Measurements from ENCODE around the gene KLRC3.
"Not testable (repeated sequence)": the region's sequence is repeated elsewhere in the genome, so short reads cannot be mapped to it uniquely, and the experiment has no call there.

KLRC3 gene

GRCh38 chr12:10389904-10390303 is 30.5 kb downstream of the KLRC3 start, which contains the start of gene KLRK1:
Gene KLRK1, minus strand, starts transcription at chr12:10390041. Its CDS starts 1,231 bp downstream, at chr12:10388810.
- no peaks in the 10 kb centered on the region for H3K36me3 ChIP-seq (ENCODE audit: control insufficient read depth in 1 of 2, insufficient read depth in 2 of 2, low read depth in 1 of 2, low read length in 2 of 2)
- H2BK15ac ChIP-seq (ENCODE audit: low read depth, poor library complexity, severe bottlenecking): no peak within 1 kb of the TSS
- H2AK5ac ChIP-seq (ENCODE audit: low read length, severe bottlenecking): no peak within 1 kb of the TSS
- H3K18ac ChIP-seq (ENCODE audit: low read depth in 1 of 2, low read length in 2 of 2): no peak within 1 kb of the TSS
- H2BK12ac ChIP-seq (ENCODE audit: low read length in 2 of 2): no peak within 1 kb of the TSS
- no peaks in the 10 kb centered on the region for H3K27me3 ChIP-seq (ENCODE audit: control insufficient read depth in 1 of 2, insufficient read depth in 1 of 2, low read length in 2 of 2)
- no peak within 1 kb of the TSS for H3K4me3 ChIP-seq (ENCODE audit: insufficient read depth in 1 of 2, low read depth in 1 of 2, low read length in 2 of 2)
- WGBS: no CpG with 5 or more reads among the region's 1 CpG
- DNase-seq: no peak
- no peak within 1 kb of the TSS for H3K4me2 ChIP-seq (ENCODE audit: low read length, poor library complexity, severe bottlenecking)
- H3K9ac ChIP-seq (ENCODE audit: low read length): no peak within 1 kb of the TSS
- H3K9me3 ChIP-seq (ENCODE audit: control insufficient read depth, low read length): no peaks in the 10 kb centered on the region
- H3K27ac ChIP-seq (ENCODE audit: low read length, poor library complexity, severe bottlenecking): no peak within 1 kb of the TSS
- no peak within 1 kb of the TSS for H2BK120ac ChIP-seq (ENCODE audit: low read depth, low read length)
- no peak within 1 kb of the TSS for H2BK5ac ChIP-seq (ENCODE audit: low read depth, low read length, poor library complexity, severe bottlenecking)
- no peak within 1 kb of the TSS for H4K8ac ChIP-seq (ENCODE audit: low read length)
- H4K91ac ChIP-seq (ENCODE audit: low read length): no peak within 1 kb of the TSS
- H3K4me1 ChIP-seq (ENCODE audit: control insufficient read depth, insufficient read depth, low read depth, low read length): no peaks in the 10 kb centered on the region
- H3K4ac ChIP-seq (ENCODE audit: low read depth in 1 of 2, low read length in 2 of 2): no peak within 1 kb of the TSS
- H3K23ac ChIP-seq (ENCODE audit: low read length in 2 of 2): no peak within 1 kb of the TSS
- H2AFZ ChIP-seq (ENCODE audit: low read depth, low read length): no peak within 1 kb of the TSS
- no peaks in the 10 kb centered on the region for H3K79me1 ChIP-seq (replicated peaks; ENCODE audit: low read length, poor library complexity, severe bottlenecking)
- no peak within 1 kb of the TSS for H3K14ac ChIP-seq (ENCODE audit: low read length in 2 of 2)

GRCh38 chr12:10388624-10389413 is 31.6 kb downstream of the KLRC3 start:
- H3K9ac ChIP-seq (ENCODE audit: low read length): no peak overlapping the region
- H3K4me1 ChIP-seq (ENCODE audit: control insufficient read depth, insufficient read depth, low read depth, low read length): no peaks in the 10 kb centered on the region
- no peak overlapping the region for H4K91ac ChIP-seq (ENCODE audit: low read length)
- no peak overlapping the region for H2AFZ ChIP-seq (ENCODE audit: low read depth, low read length)
- H3K9me3 ChIP-seq (ENCODE audit: control insufficient read depth, low read length): peaks cover 7% of the 10 kb centered on the region
- H2BK120ac ChIP-seq (ENCODE audit: low read depth, low read length): no peak overlapping the region
- no peak overlapping the region for H4K8ac ChIP-seq (ENCODE audit: low read length)
- WGBS: 89% methylated on average over 4 of the region's 9 CpGs
- H2AK5ac ChIP-seq (ENCODE audit: low read length, severe bottlenecking): no peak overlapping the region
- no peaks in the 10 kb centered on the region for H3K36me3 ChIP-seq (ENCODE audit: control insufficient read depth in 1 of 2, insufficient read depth in 2 of 2, low read depth in 1 of 2, low read length in 2 of 2)
- H2BK15ac ChIP-seq (ENCODE audit: low read depth, poor library complexity, severe bottlenecking): no peak overlapping the region
- DNase-seq: no peak
- no peak overlapping the region for H3K23ac ChIP-seq (ENCODE audit: low read length in 2 of 2)
- H3K18ac ChIP-seq (ENCODE audit: low read depth in 1 of 2, low read length in 2 of 2): no peak overlapping the region
- H3K27ac ChIP-seq (ENCODE audit: low read length, poor library complexity, severe bottlenecking): no peak overlapping the region
- no peak overlapping the region for H3K4me3 ChIP-seq (ENCODE audit: insufficient read depth in 1 of 2, low read depth in 1 of 2, low read length in 2 of 2)
- H2BK5ac ChIP-seq (ENCODE audit: low read depth, low read length, poor library complexity, severe bottlenecking): no peak overlapping the region
- H3K79me1 ChIP-seq (replicated peaks; ENCODE audit: low read length, poor library complexity, severe bottlenecking): no peaks in the 10 kb centered on the region
- no peak overlapping the region for H2BK12ac ChIP-seq (ENCODE audit: low read length in 2 of 2)
- H3K14ac ChIP-seq (ENCODE audit: low read length in 2 of 2): no peak overlapping the region
- no peak overlapping the region for H3K4ac ChIP-seq (ENCODE audit: low read depth in 1 of 2, low read length in 2 of 2)
- H3K4me2 ChIP-seq (ENCODE audit: low read length, poor library complexity, severe bottlenecking): no peak overlapping the region
- no peaks in the 10 kb centered on the region for H3K27me3 ChIP-seq (ENCODE audit: control insufficient read depth in 1 of 2, insufficient read depth in 1 of 2, low read length in 2 of 2)

GRCh38 chr12:10387498-10387897 is 32.9 kb downstream of the KLRC3 start:
- H3K4me1 ChIP-seq (ENCODE audit: control insufficient read depth, insufficient read depth, low read depth, low read length); H3K23ac ChIP-seq (ENCODE audit: low read length in 2 of 2); H3K4ac ChIP-seq (ENCODE audit: low read depth in 1 of 2, low read length in 2 of 2); H3K4me2 ChIP-seq (ENCODE audit: low read length, poor library complexity, severe bottlenecking); H3K9me3 ChIP-seq (ENCODE audit: control insufficient read depth, low read length); H3K79me1 ChIP-seq (replicated peaks; ENCODE audit: low read length, poor library complexity, severe bottlenecking); H3K36me3 ChIP-seq (ENCODE audit: control insufficient read depth in 1 of 2, insufficient read depth in 2 of 2, low read depth in 1 of 2, low read length in 2 of 2); H4K91ac ChIP-seq (ENCODE audit: low read length); H2AFZ ChIP-seq (ENCODE audit: low read depth, low read length); H3K9ac ChIP-seq (ENCODE audit: low read length); H2AK5ac ChIP-seq (ENCODE audit: low read length, severe bottlenecking); H2BK12ac ChIP-seq (ENCODE audit: low read length in 2 of 2); H2BK15ac ChIP-seq (ENCODE audit: low read depth, poor library complexity, severe bottlenecking); H3K4me3 ChIP-seq (ENCODE audit: insufficient read depth in 1 of 2, low read depth in 1 of 2, low read length in 2 of 2); H2BK5ac ChIP-seq (ENCODE audit: low read depth, low read length, poor library complexity, severe bottlenecking); H3K14ac ChIP-seq (ENCODE audit: low read length in 2 of 2); H3K18ac ChIP-seq (ENCODE audit: low read depth in 1 of 2, low read length in 2 of 2); H3K27ac ChIP-seq (ENCODE audit: low read length, poor library complexity, severe bottlenecking); H3K27me3 ChIP-seq (ENCODE audit: control insufficient read depth in 1 of 2, insufficient read depth in 1 of 2, low read length in 2 of 2); DNase-seq; H2BK120ac ChIP-seq (ENCODE audit: low read depth, low read length); H4K8ac ChIP-seq (ENCODE audit: low read length): not testable (repeated sequence)
- WGBS: over 99% methylated on average over 5 of the region's 6 CpGs

GRCh38 chr12:10386857-10387256 is 33.5 kb downstream of the KLRC3 start:
- no peaks in the 10 kb centered on the region for H3K27me3 ChIP-seq (ENCODE audit: control insufficient read depth in 1 of 2, insufficient read depth in 1 of 2, low read length in 2 of 2)
- no peak overlapping the region for H3K9ac ChIP-seq (ENCODE audit: low read length)
- DNase-seq: no peak
- no peak overlapping the region for H3K27ac ChIP-seq (ENCODE audit: low read length, poor library complexity, severe bottlenecking)
- WGBS: 100% methylated on average over 1 of the region's 1 CpG
- no peak overlapping the region for H2AFZ ChIP-seq (ENCODE audit: low read depth, low read length)
- peaks cover 0 to 2% of the 10 kb centered on the region in 2 experiments for H3K36me3 ChIP-seq (ENCODE audit: control insufficient read depth in 1 of 2, insufficient read depth in 2 of 2, low read depth in 1 of 2, low read length in 2 of 2)
- H3K4me2 ChIP-seq (ENCODE audit: low read length, poor library complexity, severe bottlenecking): no peak overlapping the region
- no peak overlapping the region for H2AK5ac ChIP-seq (ENCODE audit: low read length, severe bottlenecking)
- H3K18ac ChIP-seq (ENCODE audit: low read depth in 1 of 2, low read length in 2 of 2): no peak overlapping the region
- H2BK12ac ChIP-seq (ENCODE audit: low read length in 2 of 2): no peak overlapping the region
- H3K4me3 ChIP-seq (ENCODE audit: insufficient read depth in 1 of 2, low read depth in 1 of 2, low read length in 2 of 2): no peak overlapping the region
- no peak overlapping the region for H4K8ac ChIP-seq (ENCODE audit: low read length)
- no peak overlapping the region for H3K14ac ChIP-seq (ENCODE audit: low read length in 2 of 2)
- H2BK15ac ChIP-seq (ENCODE audit: low read depth, poor library complexity, severe bottlenecking): no peak overlapping the region
- no peak overlapping the region for H4K91ac ChIP-seq (ENCODE audit: low read length)
- no peak overlapping the region for H2BK120ac ChIP-seq (ENCODE audit: low read depth, low read length)
- H3K23ac ChIP-seq (ENCODE audit: low read length in 2 of 2): no peak overlapping the region
- H3K9me3 ChIP-seq (ENCODE audit: control insufficient read depth, low read length): peaks cover 7% of the 10 kb centered on the region
- no peaks in the 10 kb centered on the region for H3K4me1 ChIP-seq (ENCODE audit: control insufficient read depth, insufficient read depth, low read depth, low read length)
- H3K4ac ChIP-seq (ENCODE audit: low read depth in 1 of 2, low read length in 2 of 2): no peak overlapping the region
- H3K79me1 ChIP-seq (replicated peaks; ENCODE audit: low read length, poor library complexity, severe bottlenecking): no peaks in the 10 kb centered on the region
- H2BK5ac ChIP-seq (ENCODE audit: low read depth, low read length, poor library complexity, severe bottlenecking): no peak overlapping the region

Data from mesenchymal stem cell (in vitro differentiated cells and primary cell).